B cell (primary cell): ENCODE data around the gene LBR. TPM values are rescaled to one million over a fixed set of nuclear protein-coding genes. Genes with fewer than 3 reads are reported as not detected.
"Not testable (repeated sequence)": the region's sequence is repeated elsewhere in the genome, so short reads cannot be mapped to it uniquely, and the experiment has no call there.

Source experiments
- ATAC-seq: fragments of 200-7000 bp; cut with Tn5 transposase; one replicate; pipeline ENCODE4 v1.10.0; 2021; ENCODE audit warnings: low read depth, mild to moderate bottlenecking, moderate number of reproducible peaks, moderate library complexity
- CTCF ChIA-PET: fragments of 350-600 bp; sonication (Branson Sonifier 250); formaldehyde crosslinking; loops from one replicate; lab custom pipeline; 2021; ENCODE audit warnings: antibody characterized with exemption, inconsistent platforms; lab: Charles Lee
- POLR2A ChIA-PET: fragments of 350-600 bp; sonication (Branson Sonifier 250); formaldehyde crosslinking; loops from one replicate; lab custom pipeline; 2021; ENCODE audit warnings: antibody characterized with exemption; lab: Charles Lee
- DNase-seq: peaks from one replicate; pipeline ENCODE4 v3.0.0; 2013
- H2AFZ ChIP-seq: 2 replicates; pipeline ENCODE4 v1.6.1; 2012; ENCODE audit warnings: mild to moderate bottlenecking, low read depth, low read length; ENCODE audit not compliant: insufficient read depth, poor library complexity, severe bottlenecking
- H3K27ac ChIP-seq, 2 donors: 1 replicate in 1 of 2; 2 replicates in 1 of 2; pipeline ENCODE4 v1.5.1; 2012 to 2013; ENCODE audit warnings: low read length in 2 of 2, mild to moderate bottlenecking in 2 of 2, moderate library complexity in 1 of 2
- H3K27me3 ChIP-seq, 4 experiments: fragments of 200-600 bp in 1 of 4; sonication (generic) in 1 of 4; replicated peaks in 1 of 4; 1 replicate in 2 of 4; 2 replicates in 2 of 4; pipeline versions ENCODE4 v1.6.1 to v1.7.0; 2013 to 2016; ENCODE audit warnings: low read length in 3 of 4, mild to moderate bottlenecking in 2 of 4, mixed read lengths in 1 of 4, moderate library complexity in 1 of 4; ENCODE audit not compliant: insufficient read depth in 4 of 4, control insufficient read depth in 3 of 4; ENCODE audit errors: control extremely low read depth in 1 of 4
- H3K36me3 ChIP-seq, 2 experiments: replicated peaks in 1 of 2; 1 replicate in 1 of 2; 2 replicates in 1 of 2; pipeline versions ENCODE4 v1.6.1 to v1.7.1; 2013; ENCODE audit warnings: low read length in 1 of 2; ENCODE audit not compliant: insufficient read depth in 2 of 2, control insufficient read depth in 1 of 2; ENCODE audit errors: control extremely low read depth in 1 of 2, extremely low read depth in 1 of 2
- H3K4me1 ChIP-seq, 2 donors: fragments of 200-600 bp in 1 of 2; sonication (generic) in 1 of 2; 1 replicate in 1 of 2; 2 replicates in 1 of 2; pipeline versions ENCODE4 v1.5.1 to v1.6.1; 2013 to 2017; ENCODE audit warnings: low read length in 2 of 2; ENCODE audit not compliant: control insufficient read depth in 2 of 2, insufficient read depth in 2 of 2
- H3K4me2 ChIP-seq: replicated peaks from 2 replicates; pipeline ENCODE3; 2012; ENCODE audit warnings: mild to moderate bottlenecking, low read depth, low read length; ENCODE audit not compliant: poor library complexity, severe bottlenecking
- H3K4me3 ChIP-seq, 5 experiments: fragments of 200-600 bp in 1 of 5; sonication (generic) in 1 of 5; 1 replicate in 3 of 5; 2 replicates in 2 of 5; pipeline versions ENCODE4 v1.5.1 to v1.7.0; 2011 to 2016; ENCODE audit warnings: low read length in 4 of 5, mild to moderate bottlenecking in 4 of 5, low read depth in 2 of 5, control low read depth in 1 of 5, moderate library complexity in 1 of 5; ENCODE audit not compliant: insufficient read depth in 1 of 5; ENCODE audit errors: control extremely low read depth in 1 of 5, extremely low read depth in 1 of 5
- H3K79me2 ChIP-seq: fragments of 200-600 bp; sonication (generic); one replicate; pipeline ENCODE4 v1.6.0; 2016; ENCODE audit warnings: low read length; ENCODE audit not compliant: control insufficient read depth, insufficient read depth
- H3K9ac ChIP-seq: fragments of 200-600 bp; sonication (generic); 2 replicates; pipeline ENCODE4 v1.6.1; 2017; ENCODE audit warnings: mild to moderate bottlenecking, low read length, moderate library complexity
- H3K9me3 ChIP-seq, 3 donors: one replicate each; pipeline versions ENCODE4 v1.6.1 to v1.7.1; 2013; ENCODE audit warnings: low read length in 2 of 3; ENCODE audit not compliant: control insufficient read depth in 2 of 3, insufficient read depth in 1 of 3; ENCODE audit errors: control extremely low read depth in 1 of 3
- H4K20me1 ChIP-seq: 2 replicates; pipeline ENCODE4 v1.6.0; 2012; ENCODE audit warnings: mild to moderate bottlenecking, low read length; ENCODE audit not compliant: insufficient read depth, control insufficient read depth, poor library complexity, severe bottlenecking
- H3K27ac Mint-ChIP-seq: one replicate; pipeline ENCODE4 v1.8.0; 2021; ENCODE audit warnings: mixed read lengths
- H3K27me3 Mint-ChIP-seq: one replicate; pipeline ENCODE4 v1.8.0; 2021; ENCODE audit warnings: mixed read lengths
- H3K4me1 Mint-ChIP-seq: one replicate; pipeline ENCODE4 v1.8.0; 2021; ENCODE audit warnings: mixed read lengths
- H3K4me3 Mint-ChIP-seq: one replicate; pipeline ENCODE4 v1.8.0; 2021; ENCODE audit warnings: mixed read lengths
- H3K9me3 Mint-ChIP-seq: one replicate; pipeline ENCODE4 v1.8.0; 2022; ENCODE audit warnings: mixed read lengths; ENCODE audit not compliant: insufficient read depth
- CTCF ChIP-seq: fragments of 200-600 bp; IDR thresholded peaks from one replicate; pipeline ENCODE4 v1.8.0; 2022; ENCODE audit warnings: antibody characterized with exemption, mild to moderate bottlenecking
- EZH2 ChIP-seq: IDR thresholded peaks from 2 replicates; pipeline ENCODE4 v1.6.1; 2012; ENCODE audit warnings: borderline replicate concordance, low read depth, mild to moderate bottlenecking, moderate library complexity, low read length; ENCODE audit not compliant: insufficient read depth, poor library complexity, severe bottlenecking
- WGBS: methylation state at CpG from one replicate; pipeline ENCODE4 v1.1.5; 2013; ENCODE audit warnings: missing lambda C conversion rate; ENCODE audit not compliant: insufficient coverage; 5-methylcytosine and 5-hydroxymethylcytosine counted together
- intact Hi-C: fragments of 100-400 bp; cut with micrococcal nuclease; formaldehyde crosslinking; loops from one replicate; pipeline ENCODE4 v1.10.0; 2022
- polyA plus RNA-seq: library from polyadenylated mRNA; depleted of rRNA; stranded (reverse); fragments of >200 nt; gene quantifications from 2 replicates; pipeline ENCODE4 v1.2.3, GENCODE V29; 2012
- total RNA-seq, 2 donors: library from RNA; stranded (reverse); fragments of 120-200 nt in 1 of 2; gene quantifications; 1 replicate in 1 of 2; 2 replicates in 1 of 2; pipeline versions ENCODE4 v1.2.3 to v1.2.4, GENCODE V29; 2013 to 2022

The LBR gene
- total and polyA plus RNA-seq, 2 donors (not counting 1 experiment from before 2014, with no cell fraction given), result 19.3 to 167 TPM

DNA sequence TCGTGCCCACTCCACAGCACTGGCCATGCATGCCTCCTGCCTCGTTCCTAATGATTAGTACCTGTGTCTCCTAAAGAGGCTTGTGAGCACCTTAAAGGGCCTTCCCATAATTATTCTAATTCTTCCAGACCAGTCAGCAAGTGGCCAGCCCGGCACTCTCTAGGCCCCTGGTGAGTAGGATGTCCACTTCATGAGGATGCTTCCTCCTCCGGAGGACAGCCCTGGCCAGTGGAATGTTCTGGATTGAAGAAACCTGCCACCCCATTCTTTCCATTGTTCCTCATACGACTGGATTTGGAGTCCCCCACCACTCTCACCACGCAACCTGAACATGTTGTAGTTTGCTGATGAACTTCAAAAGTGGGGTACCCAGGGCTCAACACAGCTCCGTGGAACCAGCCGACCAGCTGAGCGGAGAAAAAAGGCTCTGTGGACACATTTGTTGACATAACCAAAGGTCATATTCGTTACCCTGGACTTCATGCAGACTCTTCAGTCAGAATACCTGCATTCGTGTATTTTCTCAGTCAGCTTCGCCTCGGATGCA lies 46.7 kb upstream of the LBR start:
- Histone ChIP-seq H3K36me3 (no peaks in the 10 kb centered on the region), H3K79me2 (no peaks in the 10 kb centered on the region), H3K9ac (no peak overlapping the region), H3K27ac (no peak overlapping the region), H3K4me2 (peak overlapping the region; percentile 65), H3K4me3 (no peak overlapping the region), H3K9me3 (peaks cover 0 to 5% (median 0%) of the 10 kb centered on the region in 3 donors), H3K27me3 (no peaks in the 10 kb centered on the region), H4K20me1 (no peaks in the 10 kb centered on the region), H2AFZ (peak overlapping the region; percentile 75), H3K4me1 (peaks cover 26 to 37% of the 10 kb centered on the region in 2 donors)
- intact Hi-C loops, result loop anchor here (2.0 kb wide), 2 partner anchors 46 to 302 kb away; partner anchors contain the start of genes LBR and SRP9
- no peak overlapping the region for H3K27ac Mint-ChIP-seq
- peaks cover 33% of the 10 kb centered on the region for H3K4me1 Mint-ChIP-seq
- 56% methylated on average over 11 of the region's 13 CpGs for WGBS
- ChIA-PET CTCF (interaction anchor here (0.5 to 7.1 kb wide), 31 partner anchors 9 to 930 kb away, joined by 3 to 86 read pairs (median 4); partner anchors contain the start of genes ENAH and SRP9), POLR2A (no interaction called here)
- TF ChIP-seq EZH2 (no peak), CTCF (no peak)
- no peak for ATAC-seq
- DNase-seq, result no peak
- H3K9me3 Mint-ChIP-seq, result no peaks in the 10 kb centered on the region
- no peaks in the 10 kb centered on the region for H3K27me3 Mint-ChIP-seq
- H3K4me3 Mint-ChIP-seq, result no peak overlapping the region

- H3K27ac Mint-ChIP-seq, POLR2A ChIA-PET, DNase-seq: not testable (repeated sequence)
Measured at GRCh38 chr1:225473676-225474438, 46.0 kb upstream of the LBR start.

GRCh38 chr1:225473266-225473665 lies 45.4 kb upstream of the LBR start:
- H3K9me3 ChIP-seq, H2AFZ ChIP-seq, H3K4me3 Mint-ChIP-seq, DNase-seq, H3K9ac ChIP-seq, POLR2A ChIA-PET, H3K4me3 ChIP-seq, H3K27ac ChIP-seq, H3K27ac Mint-ChIP-seq, H3K27me3 ChIP-seq, H3K79me2 ChIP-seq, H3K27me3 Mint-ChIP-seq, ATAC-seq, H3K4me2 ChIP-seq, H4K20me1 ChIP-seq, H3K9me3 Mint-ChIP-seq, H3K36me3 ChIP-seq, intact Hi-C loops: not testable (repeated sequence)
- CTCF ChIA-PET, result interaction anchor here (0.9 to 7.1 kb wide), 17 partner anchors 9 to 653 kb away, joined by 3 to 86 read pairs (median 6); partner anchors contain the start of gene SRP9
- WGBS, result 80% methylated on average over 5 of the region's 8 CpGs
- peaks cover 34% of the 10 kb centered on the region for H3K4me1 Mint-ChIP-seq
- H3K4me1 ChIP-seq, result peaks cover 20 to 35% of the 10 kb centered on the region in 2 donors

More at GRCh38 chr1:225473676-225474438, 46.0 kb upstream of the LBR start:
- H3K4me3 ChIP-seq, H3K4me2 ChIP-seq, H3K27me3 Mint-ChIP-seq, H3K9me3 Mint-ChIP-seq, H3K4me3 Mint-ChIP-seq, H3K27ac ChIP-seq, H3K9ac ChIP-seq, H3K79me2 ChIP-seq, H2AFZ ChIP-seq, H3K9me3 ChIP-seq, H4K20me1 ChIP-seq, ATAC-seq, H3K27me3 ChIP-seq, H3K36me3 ChIP-seq: not testable (repeated sequence)
- CTCF ChIA-PET, result interaction anchor here (0.5 to 7.1 kb wide), 28 partner anchors 9 to 931 kb away, joined by 3 to 86 read pairs (median 4); partner anchors contain the start of gene SRP9
- WGBS, result 91% methylated on average over 24 of the region's 26 CpGs
- intact Hi-C loops, result loop anchor here (2.0 kb wide), 2 partner anchors 45 to 303 kb away; partner anchors contain the start of genes LBR and SRP9
- peaks cover 20 to 35% of the 10 kb centered on the region in 2 donors for H3K4me1 ChIP-seq
- peaks cover 32% of the 10 kb centered on the region for H3K4me1 Mint-ChIP-seq
